ENCODE results near the gene DNAH3. TPM values are rescaled to one million over a fixed set of nuclear protein-coding genes. Genes with fewer than 3 reads are reported as not detected.

Gene DNAH3
- total RNA-seq, 4 donors from 2014 or later = 0.66 TPM; not detected in 3

DNA sequence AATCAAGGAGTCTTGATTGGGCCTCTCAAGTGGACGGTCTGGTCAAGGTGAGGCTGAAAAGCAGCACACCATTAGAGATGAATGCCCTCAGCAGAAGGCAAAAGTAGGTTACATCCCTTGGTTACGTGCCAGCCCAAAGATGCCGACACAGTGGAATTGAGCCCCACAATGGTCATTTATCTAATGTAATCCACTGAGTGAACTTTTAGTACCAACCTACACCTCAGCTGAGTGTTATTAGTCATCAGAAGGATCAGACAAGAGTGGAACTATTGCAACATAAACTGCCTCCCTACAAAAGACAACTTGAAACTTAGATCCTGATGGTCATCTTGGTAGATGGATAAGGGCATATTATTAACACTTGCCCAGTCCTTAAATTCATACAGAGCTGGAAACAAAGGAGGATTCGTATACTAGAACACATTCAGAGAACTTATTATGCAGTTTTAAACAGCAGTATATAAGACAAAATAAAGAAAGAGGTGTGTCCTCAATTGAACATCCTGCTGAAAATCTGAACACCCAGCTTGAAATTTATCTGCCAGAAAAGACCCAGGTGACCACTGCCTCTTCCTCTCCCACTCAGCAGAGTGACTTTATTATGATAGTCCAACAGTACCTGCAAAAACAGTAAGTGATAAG lies 253.3 kb downstream of the DNAH3 start:
- TF ChIP-seq, protein P1, sequence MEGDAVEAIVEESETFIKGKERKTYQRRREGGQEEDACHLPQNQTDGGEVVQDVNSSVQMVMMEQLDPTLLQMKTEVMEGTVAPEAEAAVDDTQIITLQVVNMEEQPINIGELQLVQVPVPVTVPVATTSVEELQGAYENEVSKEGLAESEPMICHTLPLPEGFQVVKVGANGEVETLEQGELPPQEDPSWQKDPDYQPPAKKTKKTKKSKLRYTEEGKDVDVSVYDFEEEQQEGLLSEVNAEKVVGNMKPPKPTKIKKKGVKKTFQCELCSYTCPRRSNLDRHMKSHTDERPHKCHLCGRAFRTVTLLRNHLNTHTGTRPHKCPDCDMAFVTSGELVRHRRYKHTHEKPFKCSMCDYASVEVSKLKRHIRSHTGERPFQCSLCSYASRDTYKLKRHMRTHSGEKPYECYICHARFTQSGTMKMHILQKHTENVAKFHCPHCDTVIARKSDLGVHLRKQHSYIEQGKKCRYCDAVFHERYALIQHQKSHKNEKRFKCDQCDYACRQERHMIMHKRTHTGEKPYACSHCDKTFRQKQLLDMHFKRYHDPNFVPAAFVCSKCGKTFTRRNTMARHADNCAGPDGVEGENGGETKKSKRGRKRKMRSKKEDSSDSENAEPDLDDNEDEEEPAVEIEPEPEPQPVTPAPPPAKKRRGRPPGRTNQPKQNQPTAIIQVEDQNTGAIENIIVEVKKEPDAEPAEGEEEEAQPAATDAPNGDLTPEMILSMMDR (IDR thresholded peaks at IDR 0.05; ENCODE audit: low read depth) = no peak

DNA sequence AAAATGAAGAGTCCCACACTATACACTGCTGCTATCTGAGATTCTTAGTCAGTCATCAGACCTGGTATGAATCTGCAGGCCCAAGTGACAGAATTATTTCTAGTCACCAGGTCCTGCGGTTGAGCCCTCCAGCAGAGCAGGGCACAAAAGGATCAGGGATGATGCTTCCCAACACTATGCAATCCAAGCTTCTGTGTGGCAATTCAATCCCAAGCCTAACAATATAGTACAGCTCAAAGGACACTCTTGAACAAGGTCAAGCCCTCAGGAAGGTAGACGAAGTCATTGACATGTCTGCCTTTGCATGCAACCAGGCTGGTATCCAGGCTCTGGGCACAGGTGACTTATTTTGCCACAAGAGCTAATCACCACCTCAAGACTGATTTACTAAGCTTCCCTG lies 256.3 kb downstream of the DNAH3 start:
- TF ChIP-seq, protein P1 (IDR thresholded peaks at IDR 0.05; ENCODE audit: low read depth) = no peak

DNA sequence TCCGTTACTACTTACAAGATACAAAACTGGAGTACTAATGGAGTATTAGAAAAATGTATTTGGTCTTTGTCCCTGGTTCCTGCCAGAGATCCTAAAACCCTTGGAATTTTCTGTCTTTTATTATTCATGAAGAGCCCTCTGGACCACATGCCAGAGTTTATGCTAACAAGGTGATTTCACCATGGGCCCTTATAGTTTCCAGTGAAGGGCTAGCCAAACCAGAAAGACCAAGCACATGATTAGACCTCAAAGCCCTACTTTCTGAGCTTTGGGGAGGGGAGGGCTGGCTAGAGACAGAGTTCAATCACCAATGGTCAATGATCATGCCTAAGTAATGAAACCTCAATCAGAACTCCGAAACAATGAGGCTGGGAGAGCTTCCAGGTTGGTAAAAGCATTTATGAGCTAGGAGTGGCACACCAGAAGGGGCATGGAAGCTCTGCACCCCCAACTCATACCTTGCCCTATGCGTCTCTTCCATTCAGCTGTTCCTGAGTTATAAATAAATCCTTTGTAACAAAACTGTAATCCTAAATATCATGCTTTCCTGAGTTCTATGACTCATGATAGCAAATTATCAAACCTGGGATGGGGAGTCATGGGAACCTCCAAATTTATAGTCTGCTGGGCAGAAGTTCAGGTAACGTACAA lies 260.9 kb downstream of the DNAH3 start:
- TF ChIP-seq, protein P1 (IDR thresholded peaks at IDR 0.05; ENCODE audit: low read depth) = no peak

DNA sequence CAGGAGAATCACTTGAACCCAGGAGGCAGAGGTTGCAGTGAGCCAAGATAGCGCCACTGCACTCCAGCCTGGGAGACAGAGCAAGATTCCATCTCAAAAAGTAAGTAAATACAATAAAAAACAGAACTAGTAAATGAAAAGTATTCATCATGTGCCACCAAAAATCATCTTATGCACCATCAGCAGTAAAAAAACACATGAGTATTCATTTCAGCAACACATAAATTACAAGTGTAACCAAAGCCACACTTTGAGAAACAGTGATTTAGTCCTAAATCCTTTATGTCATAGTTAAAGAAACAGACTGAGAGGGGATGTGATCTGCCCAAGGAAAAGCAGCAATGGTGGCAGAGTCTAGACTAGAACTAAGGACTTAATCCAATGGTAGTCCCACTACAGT lies 263.4 kb downstream of the DNAH3 start:
- TF ChIP-seq, protein P1 (IDR thresholded peaks at IDR 0.05; ENCODE audit: low read depth) = no peak

DNA sequence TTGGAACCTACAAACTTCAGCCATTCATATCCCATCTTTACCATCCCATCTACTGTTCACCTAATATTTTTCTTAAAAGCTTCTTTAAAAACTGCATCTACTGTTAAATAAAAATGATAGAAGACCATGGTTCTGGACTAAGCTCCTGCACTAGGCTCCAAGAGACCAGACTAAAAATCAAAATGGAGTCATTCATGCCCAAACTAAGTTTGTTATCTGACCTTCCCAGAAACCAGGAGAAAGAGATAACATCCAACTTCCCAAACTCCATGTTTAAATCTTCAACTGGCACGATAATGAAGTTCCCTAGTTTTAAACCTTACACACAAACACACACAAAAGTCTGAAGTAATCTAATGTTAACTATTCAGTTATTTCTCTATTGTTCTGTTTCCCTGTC lies 264.3 kb downstream of the DNAH3 start:
- TF ChIP-seq, protein P1 (IDR thresholded peaks at IDR 0.05; ENCODE audit: low read depth) = no peak

DNA sequence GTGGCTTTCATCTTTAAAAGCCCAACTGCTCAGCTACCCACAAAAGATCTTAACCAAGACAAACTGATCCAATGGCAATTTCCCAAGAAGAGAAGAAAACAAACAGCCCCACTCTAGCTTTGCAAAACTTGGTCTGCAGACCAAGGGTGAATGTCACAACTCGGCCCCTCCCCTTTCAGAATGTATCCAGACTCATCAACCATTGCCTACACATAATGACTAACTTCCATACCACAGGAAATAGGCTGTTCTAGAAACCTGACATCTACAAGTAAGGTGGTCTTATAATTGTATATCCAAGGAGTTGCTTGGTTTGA lies 266.4 kb downstream of the DNAH3 start:
- TF ChIP-seq, protein P1 (IDR thresholded peaks at IDR 0.05; ENCODE audit: low read depth) = no peak

DNA sequence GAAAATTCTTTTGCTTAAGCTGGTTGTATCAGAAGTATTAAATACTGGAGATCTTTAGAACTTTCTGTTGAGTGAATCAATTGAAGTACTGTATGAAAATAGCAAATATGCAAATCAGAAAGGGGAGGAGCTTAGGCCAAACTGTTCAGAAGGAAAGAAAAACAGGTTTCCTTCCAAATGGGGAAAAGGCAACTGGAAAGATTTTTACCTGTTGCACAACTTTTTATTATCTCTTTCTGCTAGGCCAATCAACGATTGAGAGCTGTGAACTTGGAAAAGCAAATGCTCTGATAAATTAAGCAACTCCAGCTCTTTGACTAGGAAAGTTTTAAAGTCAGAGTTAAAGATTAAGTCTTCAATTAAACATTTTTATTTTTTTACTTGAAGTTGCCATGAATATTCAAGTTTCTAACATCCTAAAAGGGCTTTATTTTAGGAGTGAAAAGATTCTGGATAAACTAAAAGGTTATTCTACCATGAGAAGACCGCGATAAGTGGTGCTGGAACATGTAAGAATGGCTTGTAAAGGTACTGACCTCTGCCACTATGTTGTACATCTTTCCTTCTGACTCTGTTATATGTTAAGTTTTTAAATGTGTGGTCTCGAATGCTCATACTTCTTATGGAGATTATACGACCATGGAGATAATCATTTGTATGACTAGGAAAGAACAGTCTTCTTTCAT lies 266.9 kb downstream of the DNAH3 start:
- TF ChIP-seq, protein P1 (IDR thresholded peaks at IDR 0.05; ENCODE audit: low read depth) = no peak
